GM18498 (cell line): ENCODE data around the gene SYCP2L.
A peak's percentile ranks its signal among the peaks of the same experiment; 100 is the strongest.
"Not testable (repeated sequence)": the region's sequence is repeated elsewhere in the genome, so short reads cannot be mapped to it uniquely, and the experiment has no call there.

ENCODE experiments used
- ATAC-seq: cut with Tn5 transposase; IDR thresholded peaks from one replicate; pipeline ENCODE4 v1.9.1; 2021; ENCODE audit warnings: mild to moderate bottlenecking, moderate library complexity; ENCODE audit not compliant: unreplicated experiment

Gene SYCP2L

DNA sequence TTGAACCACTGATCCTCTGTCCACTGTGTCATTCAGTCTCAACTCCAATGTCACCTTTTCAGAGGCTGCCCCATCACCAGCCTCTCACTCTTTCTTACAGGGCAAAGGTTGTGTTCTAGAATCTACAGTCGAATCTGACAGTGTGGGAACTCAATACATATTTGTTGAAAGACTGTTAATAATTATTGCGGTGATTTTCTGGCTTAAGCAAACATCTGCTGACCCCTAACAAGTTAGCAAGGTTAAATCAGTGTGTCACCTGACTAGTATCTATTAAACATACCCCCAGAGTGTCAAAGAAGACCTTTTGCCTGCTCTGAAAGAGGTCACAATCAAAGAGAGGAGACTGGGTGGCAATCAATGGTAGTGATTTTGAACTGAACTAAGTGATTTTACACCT lies 115.3 kb downstream of the SYCP2L start:
- ATAC-seq, result no peak

DNA sequence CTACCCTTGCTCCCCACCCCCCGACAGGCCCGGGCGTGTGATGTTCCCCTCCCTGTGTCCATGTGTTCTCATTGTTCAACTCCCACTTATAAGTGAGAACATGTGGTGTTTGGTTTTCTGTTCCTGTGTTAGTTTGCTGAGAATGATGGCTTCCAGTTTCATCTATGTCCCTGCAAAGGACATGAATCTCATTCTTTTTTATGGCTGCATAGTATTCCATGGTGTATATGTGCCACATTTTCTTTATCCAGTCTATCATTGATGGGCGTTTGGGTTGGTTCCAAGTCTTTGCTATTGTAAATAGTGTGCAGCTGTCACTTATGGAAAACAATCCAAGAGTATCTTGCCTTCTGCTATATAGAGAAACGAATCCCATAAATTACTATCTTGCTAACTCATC lies 116.4 kb downstream of the SYCP2L start:
- not testable (repeated sequence) for ATAC-seq

GRCh38 chr6:11006061-11006460 lies 119.2 kb downstream of the SYCP2L start:
- no peak for ATAC-seq

- ATAC-seq, result no peak
Observed at GRCh38 chr6:11007715-11008608, 121.1 kb downstream of the SYCP2L start.

GRCh38 chr6:11008821-11009220 lies 122.0 kb downstream of the SYCP2L start:
- ATAC-seq, result no peak

DNA sequence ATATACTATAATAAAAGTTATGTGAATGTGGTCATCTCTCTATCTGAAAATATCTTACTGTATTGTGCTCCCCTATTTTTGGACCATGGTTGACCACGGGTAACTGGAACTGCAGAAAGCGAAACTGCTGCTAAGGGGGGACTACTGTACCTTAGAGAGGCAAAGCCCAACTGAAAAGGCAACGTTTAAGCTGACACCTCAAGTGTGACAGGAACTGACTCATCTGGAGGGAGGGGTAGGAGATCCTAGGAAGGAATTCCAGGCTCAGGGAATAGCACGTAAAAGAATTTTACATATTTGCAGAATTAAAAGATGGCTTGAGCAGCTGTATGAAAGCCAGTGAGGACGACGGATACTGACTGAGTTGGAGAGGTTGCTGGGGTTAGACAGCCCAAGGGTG lies 122.5 kb downstream of the SYCP2L start:
- peak; percentile 82 for ATAC-seq

DNA sequence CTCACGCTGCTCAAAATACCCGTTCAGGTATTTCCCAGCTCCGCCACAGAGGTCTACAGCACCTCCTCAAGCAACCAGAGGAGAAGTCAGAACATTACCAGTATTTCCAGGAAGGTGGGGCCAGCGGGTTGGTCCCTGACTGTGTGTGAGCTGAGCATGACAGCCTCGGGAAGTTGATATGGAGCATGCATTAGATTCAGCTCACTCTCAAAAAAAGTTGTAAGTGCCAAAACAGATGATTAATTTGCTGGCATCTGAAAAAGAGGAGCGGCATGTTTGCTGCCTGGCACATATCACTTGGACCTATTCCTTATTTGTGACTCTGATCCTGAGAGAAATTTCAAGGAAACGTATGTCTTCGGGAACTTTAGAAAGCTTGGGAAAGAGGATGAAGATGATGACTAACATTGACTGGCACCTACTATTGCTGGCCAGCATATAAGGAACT lies 125.0 kb downstream of the SYCP2L start:
- ATAC-seq, result no peak

- no peak for ATAC-seq
Observed at GRCh38 chr6:11012295-11012754, 125.5 kb downstream of the SYCP2L start.

DNA sequence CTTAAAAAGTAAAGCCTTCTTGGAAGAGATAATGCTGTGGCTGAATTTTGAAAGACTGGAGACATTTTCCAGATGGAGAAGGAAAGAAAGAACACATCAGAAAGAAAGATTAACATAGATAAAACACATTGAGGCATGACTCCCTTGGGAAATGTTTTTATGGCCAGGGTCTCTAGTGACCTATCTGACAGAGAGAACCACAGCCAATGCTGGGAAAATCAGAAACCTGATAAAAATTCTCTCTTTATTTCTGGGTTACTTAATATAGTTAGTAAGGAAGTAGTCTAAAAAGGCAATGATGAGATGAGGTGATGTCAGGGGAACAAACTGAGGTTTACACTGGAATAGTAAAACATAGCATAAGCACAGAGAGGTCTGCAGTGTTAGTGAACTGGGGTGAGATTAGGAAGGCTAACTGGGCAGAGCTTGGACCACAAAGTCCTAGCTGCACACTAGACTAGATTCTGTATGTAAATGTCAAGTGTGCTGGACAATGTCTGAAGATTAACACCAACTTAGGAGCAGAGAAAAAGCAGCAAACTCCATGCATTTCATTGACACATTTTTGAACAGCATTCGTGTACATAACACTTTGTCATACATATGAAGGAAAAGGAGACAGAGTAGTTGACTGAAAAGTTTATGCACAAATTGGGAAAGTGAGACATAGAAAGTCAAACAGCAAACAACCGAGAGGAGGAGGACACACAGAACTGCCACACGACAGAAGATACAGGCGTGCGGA lies 126.3 kb downstream of the SYCP2L start:
- ATAC-seq, result no peak

GRCh38 chr6:11013721-11014070 lies 126.8 kb downstream of the SYCP2L start:
- no peak for ATAC-seq

GRCh38 chr6:11015102-11015501 lies 128.2 kb downstream of the SYCP2L start:
- ATAC-seq, result no peak

DNA sequence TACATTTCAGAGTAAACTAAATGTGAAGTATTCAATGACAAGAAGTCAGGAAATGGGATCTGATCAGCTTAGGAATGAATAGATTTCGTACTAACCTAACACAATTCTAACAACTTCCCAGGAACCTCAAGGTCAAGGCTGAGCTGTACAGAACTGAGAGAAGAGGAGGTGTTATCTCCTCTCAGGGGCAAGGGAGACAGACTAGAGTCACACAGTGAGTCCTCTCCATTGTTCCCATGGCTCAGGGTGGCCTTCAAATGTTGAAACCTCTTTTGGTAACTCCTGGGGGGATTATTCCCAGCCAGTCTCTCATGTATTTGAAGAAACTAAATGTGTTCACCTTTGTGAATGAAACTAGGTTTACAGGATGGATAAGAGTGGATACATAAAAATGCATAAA lies 129.6 kb downstream of the SYCP2L start:
- ATAC-seq, result no peak

DNA sequence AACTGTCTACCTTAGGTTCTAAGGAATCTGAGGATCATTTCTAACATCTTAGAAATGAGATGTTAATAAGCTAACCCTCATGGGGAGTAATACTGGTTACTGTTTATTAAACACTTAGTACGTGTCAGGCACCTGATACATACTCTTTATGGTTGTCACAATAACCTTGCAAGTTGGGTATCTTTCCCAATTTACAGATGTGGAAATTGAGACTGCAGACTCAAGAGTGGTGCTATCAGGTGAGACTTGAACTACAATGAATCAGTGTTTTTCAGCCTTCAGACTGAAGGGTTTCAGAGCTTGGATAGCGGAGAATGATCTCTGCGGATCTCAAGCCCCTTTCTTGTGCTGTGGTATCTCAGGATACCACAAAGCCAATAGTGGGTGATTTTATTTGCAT lies 130.2 kb downstream of the SYCP2L start:
- no peak for ATAC-seq

GRCh38 chr6:11018225-11018624 lies 131.4 kb downstream of the SYCP2L start:
- ATAC-seq, result no peak

GRCh38 chr6:11021003-11021402 lies 134.2 kb downstream of the SYCP2L start:
- no peak for ATAC-seq

DNA sequence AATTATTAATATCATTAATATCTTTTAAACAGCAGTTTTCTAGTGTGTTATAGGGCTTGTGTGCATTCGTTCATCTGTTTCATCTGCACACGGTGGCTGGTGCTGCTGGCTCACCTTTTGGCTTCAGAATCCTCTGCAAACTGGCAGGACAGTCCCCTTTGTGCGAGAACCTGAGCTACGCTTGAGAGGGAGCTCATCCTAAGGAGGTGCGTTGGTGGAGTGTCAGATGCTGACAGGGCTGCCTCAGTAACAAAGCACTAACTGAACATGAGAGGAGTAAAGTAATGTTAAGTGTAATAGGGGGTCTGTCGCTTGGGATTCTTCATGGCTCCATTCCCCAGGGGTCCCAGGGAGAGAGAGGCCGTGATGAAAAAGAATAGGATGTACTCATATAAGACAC lies 134.9 kb downstream of the SYCP2L start:
- no peak for ATAC-seq

DNA sequence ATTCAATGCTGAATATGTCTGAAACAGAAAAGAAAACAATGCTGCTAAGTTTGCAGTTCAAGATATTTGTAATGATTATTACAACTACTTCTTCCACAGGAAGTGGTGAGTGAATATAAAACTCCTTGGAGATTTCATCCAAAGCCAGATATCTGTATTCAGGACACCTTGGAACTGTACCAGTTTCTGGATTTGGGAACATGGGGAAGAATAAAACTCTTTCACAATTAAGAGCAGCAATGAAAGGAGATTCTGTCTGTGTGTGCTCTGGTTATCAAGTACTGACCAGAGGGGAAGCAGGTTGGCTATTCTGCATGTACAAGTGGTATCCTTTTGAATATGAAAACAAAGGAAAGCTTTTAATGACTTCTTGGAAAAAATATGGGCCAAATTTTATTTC lies 136.2 kb downstream of the SYCP2L start:
- ATAC-seq, result no peak
